ENCODE data around the gene CARD11. TPM values are rescaled to one million over a fixed set of nuclear protein-coding genes. Genes with fewer than 3 reads are reported as not detected.

The CARD11 gene
- total and polyA plus RNA-seq, 2 of the 4 experiments (the other 2 are of a cell fraction) = 0.18 to 0.26 TPM

DNA sequence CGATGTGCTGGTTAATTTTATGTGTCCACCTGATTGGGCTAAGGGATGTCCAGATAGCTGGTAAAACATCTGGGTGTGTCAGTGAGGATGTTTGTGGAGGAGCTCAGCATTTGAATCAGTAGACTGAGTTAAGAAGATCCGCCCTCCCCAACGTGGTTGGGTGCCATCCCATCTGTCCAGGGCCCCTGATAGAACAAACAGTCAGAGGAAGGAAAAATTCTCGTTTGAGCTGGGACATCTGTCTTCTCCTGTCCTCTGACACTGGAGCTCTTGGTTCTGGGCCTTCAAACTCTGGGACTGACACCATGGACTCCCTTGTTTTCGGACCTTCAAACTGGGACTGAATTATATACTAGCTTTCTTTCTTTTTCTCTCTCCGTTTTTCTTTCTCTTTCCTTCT, 59.6 kb downstream of the CARD11 start:
- H2AK5ac ChIP-seq (ENCODE audit: low read depth, low read length) = no peak overlapping the region
- in situ Hi-C loops (cut with MboI; ENCODE audit: low sequenced_read_pairs) = no loop called here
- dilution Hi-C loops (cut with HindIII; ENCODE audit: low sequenced_read_pairs, unreplicated experiment) = no loop called here
- H3K27ac ChIP-seq (ENCODE audit: insufficient read depth, low read length) = no peak overlapping the region
- H4K20me1 ChIP-seq (ENCODE audit: insufficient read depth, low read length) = no peaks in the 10 kb centered on the region
- POLR2A ChIA-PET (ENCODE audit: unreplicated experiment) = no interaction called here
- no peak overlapping the region for H3K4me2 ChIP-seq (ENCODE audit: low read depth, low read length)
- H3K18ac ChIP-seq (ENCODE audit: low read depth, low read length) = no peak overlapping the region
- H3K56ac ChIP-seq (ENCODE audit: extremely low read depth, insufficient read depth, low read length) = no peak overlapping the region
- no peaks in the 10 kb centered on the region for H3K79me1 ChIP-seq (ENCODE audit: low read depth in 1 of 2, low read length in 2 of 2)
- no peaks in the 10 kb centered on the region for H3K9me3 ChIP-seq (ENCODE audit: control insufficient read depth, insufficient read depth, low read length)
- no peaks in the 10 kb centered on the region for H3K9me1 ChIP-seq (ENCODE audit: insufficient read depth, low read length)
- no peak overlapping the region for H4K91ac ChIP-seq (ENCODE audit: insufficient read depth, low read depth, low read length)
- CTCF ChIA-PET = interaction anchor here (0.6 kb wide), 1 partner anchor 20 kb away, joined by 3 read pairs; no protein-coding TSS in a partner anchor
- H3K23ac ChIP-seq (ENCODE audit: low read depth, low read length) = no peak overlapping the region
- H3K4ac ChIP-seq (ENCODE audit: low read depth, low read length) = no peak overlapping the region
- H3K4me1 ChIP-seq (ENCODE audit: control insufficient read depth, insufficient read depth, low read length) = no peaks in the 10 kb centered on the region
- BruUV-seq (replicated peaks) = no TSS peak
- H4K8ac ChIP-seq (ENCODE audit: low read depth in 2 of 2, low read length in 2 of 2) = no peak overlapping the region
- H3K9ac ChIP-seq (ENCODE audit: low read depth, low read length) = no peak overlapping the region
- H2AFZ ChIP-seq (replicated peaks; ENCODE audit: low read length, poor library complexity) = no peak overlapping the region
- H2AK9ac ChIP-seq (replicated peaks; ENCODE audit: low read depth, low read length, poor library complexity) = no peak overlapping the region
- H2BK15ac ChIP-seq (ENCODE audit: low read depth, low read length) = no peak overlapping the region
- TF ChIP-seq MAZ (IDR thresholded peaks at IDR 0.05; ENCODE audit: borderline replicate concordance, low read depth, low read length) = no peak
- TF ChIP-seq, protein P1, sequence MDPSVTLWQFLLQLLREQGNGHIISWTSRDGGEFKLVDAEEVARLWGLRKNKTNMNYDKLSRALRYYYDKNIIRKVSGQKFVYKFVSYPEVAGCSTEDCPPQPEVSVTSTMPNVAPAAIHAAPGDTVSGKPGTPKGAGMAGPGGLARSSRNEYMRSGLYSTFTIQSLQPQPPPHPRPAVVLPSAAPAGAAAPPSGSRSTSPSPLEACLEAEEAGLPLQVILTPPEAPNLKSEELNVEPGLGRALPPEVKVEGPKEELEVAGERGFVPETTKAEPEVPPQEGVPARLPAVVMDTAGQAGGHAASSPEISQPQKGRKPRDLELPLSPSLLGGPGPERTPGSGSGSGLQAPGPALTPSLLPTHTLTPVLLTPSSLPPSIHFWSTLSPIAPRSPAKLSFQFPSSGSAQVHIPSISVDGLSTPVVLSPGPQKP (IDR thresholded peaks at IDR 0.05; ENCODE audit: borderline replicate concordance, low read depth, low read length) = no peak
- no peak for TF ChIP-seq SMC3 (IDR thresholded peaks at IDR 0.05; ENCODE audit: low read depth, low read length)
- TF ChIP-seq RAD21 (IDR thresholded peaks at IDR 0.05; ENCODE audit: low read length) = no peak
- no peak for TF ChIP-seq MAFK (IDR thresholded peaks at IDR 0.05; ENCODE audit: low read depth, low read length)
- TF ChIP-seq POLR2A (IDR thresholded peaks at IDR 0.05; ENCODE audit: low read depth, low read length) = no peak
- TF ChIP-seq CEBPB (IDR thresholded peaks at IDR 0.05; ENCODE audit: low read depth, low read length) = no peak
- TF ChIP-seq RFX5 (IDR thresholded peaks at IDR 0.05; ENCODE audit: low read depth, low read length) = no peak
- TF ChIP-seq, protein P2, sequence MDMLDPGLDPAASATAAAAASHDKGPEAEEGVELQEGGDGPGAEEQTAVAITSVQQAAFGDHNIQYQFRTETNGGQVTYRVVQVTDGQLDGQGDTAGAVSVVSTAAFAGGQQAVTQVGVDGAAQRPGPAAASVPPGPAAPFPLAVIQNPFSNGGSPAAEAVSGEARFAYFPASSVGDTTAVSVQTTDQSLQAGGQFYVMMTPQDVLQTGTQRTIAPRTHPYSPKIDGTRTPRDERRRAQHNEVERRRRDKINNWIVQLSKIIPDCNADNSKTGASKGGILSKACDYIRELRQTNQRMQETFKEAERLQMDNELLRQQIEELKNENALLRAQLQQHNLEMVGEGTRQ (IDR thresholded peaks at IDR 0.05; ENCODE audit: low read depth, low read length) = no peak
- TF ChIP-seq, protein P3, sequence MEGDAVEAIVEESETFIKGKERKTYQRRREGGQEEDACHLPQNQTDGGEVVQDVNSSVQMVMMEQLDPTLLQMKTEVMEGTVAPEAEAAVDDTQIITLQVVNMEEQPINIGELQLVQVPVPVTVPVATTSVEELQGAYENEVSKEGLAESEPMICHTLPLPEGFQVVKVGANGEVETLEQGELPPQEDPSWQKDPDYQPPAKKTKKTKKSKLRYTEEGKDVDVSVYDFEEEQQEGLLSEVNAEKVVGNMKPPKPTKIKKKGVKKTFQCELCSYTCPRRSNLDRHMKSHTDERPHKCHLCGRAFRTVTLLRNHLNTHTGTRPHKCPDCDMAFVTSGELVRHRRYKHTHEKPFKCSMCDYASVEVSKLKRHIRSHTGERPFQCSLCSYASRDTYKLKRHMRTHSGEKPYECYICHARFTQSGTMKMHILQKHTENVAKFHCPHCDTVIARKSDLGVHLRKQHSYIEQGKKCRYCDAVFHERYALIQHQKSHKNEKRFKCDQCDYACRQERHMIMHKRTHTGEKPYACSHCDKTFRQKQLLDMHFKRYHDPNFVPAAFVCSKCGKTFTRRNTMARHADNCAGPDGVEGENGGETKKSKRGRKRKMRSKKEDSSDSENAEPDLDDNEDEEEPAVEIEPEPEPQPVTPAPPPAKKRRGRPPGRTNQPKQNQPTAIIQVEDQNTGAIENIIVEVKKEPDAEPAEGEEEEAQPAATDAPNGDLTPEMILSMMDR (conservative IDR thresholded peaks at IDR 0.05; ENCODE audit: low read depth, low read length) = no peak
- TF ChIP-seq CHD1 (IDR thresholded peaks at IDR 0.05; ENCODE audit: low read depth, low read length) = no peak
- no peak for TF ChIP-seq NFE2L2 (IDR thresholded peaks at IDR 0.05; ENCODE audit: low read depth, low read length)
- TF ChIP-seq BHLHE40 (IDR thresholded peaks at IDR 0.05; ENCODE audit: low read depth, low read length) = no peak
- no peak for TF ChIP-seq MXI1 (IDR thresholded peaks at IDR 0.05; ENCODE audit: borderline replicate concordance, low read depth, low read length)
- no peak overlapping the region for H4K5ac ChIP-seq (ENCODE audit: low read depth, low read length)
- no peak for DNase-seq
- no peak overlapping the region for H3K4me3 ChIP-seq (ENCODE audit: insufficient read depth, low read depth, low read length)
- H2BK20ac ChIP-seq (ENCODE audit: low read depth, low read length) = no peak overlapping the region
- ATAC-seq (ENCODE audit: low read depth) = no peak
- no peaks in the 10 kb centered on the region; the same call in 1 of the 2 replicates for H3K27me3 ChIP-seq (ENCODE audit: control insufficient read depth, insufficient read depth, low read length)
- no peak overlapping the region for H2BK120ac ChIP-seq (ENCODE audit: low read depth, low read length)
- no peak overlapping the region for H2BK5ac ChIP-seq (ENCODE audit: low read depth, low read length, poor library complexity, severe bottlenecking)
- no peaks in the 10 kb centered on the region for H3K36me3 ChIP-seq (ENCODE audit: control insufficient read depth, insufficient read depth, low read length)
- no peak overlapping the region for H3K14ac ChIP-seq (replicated peaks; ENCODE audit: low read depth, low read length)
- WGBS, 2 experiments (ENCODE audit: extremely low coverage in 2 of 2, insufficient read length in 1 of 2) = 50% methylated on average over 2 of the region's 6 CpGs; no CpG with 5 or more reads in 1 of the 2 experiments
- intact Hi-C loops (cut with micrococcal nuclease) = no loop called here

Measured in IMR-90 (cell line).